ENCODE measurements around the gene QSER1. TPM values are rescaled to one million over a fixed set of nuclear protein-coding genes. Genes with fewer than 3 reads are reported as not detected.

QSER1 gene
- total and polyA plus RNA-seq, 9 of the 15 experiments (the other 6 are each of a cell fraction or from before 2014, with no cell fraction given): 5.8 to 33.6 (median 22.3) TPM

GRCh38 chr11:32892355-32893092, at the start of gene QSER1 (continued):
- peak; percentile 85 for TF ChIP-seq ARID4B (CRISPR knock-in tag; IDR thresholded peaks at IDR 0.05)
- TF ChIP-seq, protein P1, sequence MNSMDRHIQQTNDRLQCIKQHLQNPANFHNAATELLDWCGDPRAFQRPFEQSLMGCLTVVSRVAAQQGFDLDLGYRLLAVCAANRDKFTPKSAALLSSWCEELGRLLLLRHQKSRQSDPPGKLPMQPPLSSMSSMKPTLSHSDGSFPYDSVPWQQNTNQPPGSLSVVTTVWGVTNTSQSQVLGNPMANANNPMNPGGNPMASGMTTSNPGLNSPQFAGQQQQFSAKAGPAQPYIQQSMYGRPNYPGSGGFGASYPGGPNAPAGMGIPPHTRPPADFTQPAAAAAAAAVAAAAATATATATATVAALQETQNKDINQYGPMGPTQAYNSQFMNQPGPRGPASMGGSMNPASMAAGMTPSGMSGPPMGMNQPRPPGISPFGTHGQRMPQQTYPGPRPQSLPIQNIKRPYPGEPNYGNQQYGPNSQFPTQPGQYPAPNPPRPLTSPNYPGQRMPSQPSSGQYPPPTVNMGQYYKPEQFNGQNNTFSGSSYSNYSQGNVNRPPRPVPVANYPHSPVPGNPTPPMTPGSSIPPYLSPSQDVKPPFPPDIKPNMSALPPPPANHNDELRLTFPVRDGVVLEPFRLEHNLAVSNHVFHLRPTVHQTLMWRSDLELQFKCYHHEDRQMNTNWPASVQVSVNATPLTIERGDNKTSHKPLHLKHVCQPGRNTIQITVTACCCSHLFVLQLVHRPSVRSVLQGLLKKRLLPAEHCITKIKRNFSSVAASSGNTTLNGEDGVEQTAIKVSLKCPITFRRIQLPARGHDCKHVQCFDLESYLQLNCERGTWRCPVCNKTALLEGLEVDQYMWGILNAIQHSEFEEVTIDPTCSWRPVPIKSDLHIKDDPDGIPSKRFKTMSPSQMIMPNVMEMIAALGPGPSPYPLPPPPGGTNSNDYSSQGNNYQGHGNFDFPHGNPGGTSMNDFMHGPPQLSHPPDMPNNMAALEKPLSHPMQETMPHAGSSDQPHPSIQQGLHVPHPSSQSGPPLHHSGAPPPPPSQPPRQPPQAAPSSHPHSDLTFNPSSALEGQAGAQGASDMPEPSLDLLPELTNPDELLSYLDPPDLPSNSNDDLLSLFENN (IDR thresholded peaks at IDR 0.05; ENCODE audit: low read depth in 2 of 2, low read length in 2 of 2): peak in 1 of 2 experiments; percentile 54; a peak in 1 of 4 replicates
- TF ChIP-seq OTX1 (CRISPR knock-in tag; IDR thresholded peaks at IDR 0.05): no peak
- no peak for TF ChIP-seq ZNF431 (CRISPR knock-in tag; IDR thresholded peaks at IDR 0.05)
- peak; percentile 32; the same call in 1 of the 2 replicates for TF ChIP-seq FOXJ2 (tag; IDR thresholded peaks at IDR 0.05)
- peak; percentile 78 for TF ChIP-seq RBM22 (IDR thresholded peaks at IDR 0.05; ENCODE audit: low read depth, low read length, poor library complexity, severe bottlenecking)
- peak; percentile 77 for TF ChIP-seq POLR2AphosphoS5 (IDR thresholded peaks at IDR 0.05; ENCODE audit: control insufficient read depth, insufficient read depth, low read depth, low read length)
- TF ChIP-seq BCOR (IDR thresholded peaks at IDR 0.05): peak; percentile 22; the same call in 1 of the 2 replicates
- TF ChIP-seq THAP12 (CRISPR knock-in tag; IDR thresholded peaks at IDR 0.05): peak; percentile 68; the same call in 1 of the 2 replicates
- peak; percentile 78 for TF ChIP-seq ELF1 (tag; IDR thresholded peaks at IDR 0.05)
- no peak for TF ChIP-seq ARNT (IDR thresholded peaks at IDR 0.05)
- peak; percentile 91 for TF ChIP-seq RNF2 (IDR thresholded peaks at IDR 0.05)
- peak; percentile 94 for TF ChIP-seq HMGN3 (IDR thresholded peaks at IDR 0.05; ENCODE audit: borderline replicate concordance, extremely low read depth, insufficient read length, low read depth, low read length)
- no peak for TF ChIP-seq ZFP36 (IDR thresholded peaks at IDR 0.05; ENCODE audit: low read depth, low read length, partially characterized antibody)
- TF ChIP-seq CXXC5 (CRISPR knock-in tag; IDR thresholded peaks at IDR 0.05): peak; percentile 91
- TF ChIP-seq RBBP5 (IDR thresholded peaks at IDR 0.05; ENCODE audit: borderline replicate concordance, insufficient read depth, low read length, poor library complexity, severe bottlenecking): peak; percentile 68
